ENCODE measurements around the gene SMDT1.

Gene SMDT1, protein sequence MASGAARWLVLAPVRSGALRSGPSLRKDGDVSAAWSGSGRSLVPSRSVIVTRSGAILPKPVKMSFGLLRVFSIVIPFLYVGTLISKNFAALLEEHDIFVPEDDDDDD

DNA sequence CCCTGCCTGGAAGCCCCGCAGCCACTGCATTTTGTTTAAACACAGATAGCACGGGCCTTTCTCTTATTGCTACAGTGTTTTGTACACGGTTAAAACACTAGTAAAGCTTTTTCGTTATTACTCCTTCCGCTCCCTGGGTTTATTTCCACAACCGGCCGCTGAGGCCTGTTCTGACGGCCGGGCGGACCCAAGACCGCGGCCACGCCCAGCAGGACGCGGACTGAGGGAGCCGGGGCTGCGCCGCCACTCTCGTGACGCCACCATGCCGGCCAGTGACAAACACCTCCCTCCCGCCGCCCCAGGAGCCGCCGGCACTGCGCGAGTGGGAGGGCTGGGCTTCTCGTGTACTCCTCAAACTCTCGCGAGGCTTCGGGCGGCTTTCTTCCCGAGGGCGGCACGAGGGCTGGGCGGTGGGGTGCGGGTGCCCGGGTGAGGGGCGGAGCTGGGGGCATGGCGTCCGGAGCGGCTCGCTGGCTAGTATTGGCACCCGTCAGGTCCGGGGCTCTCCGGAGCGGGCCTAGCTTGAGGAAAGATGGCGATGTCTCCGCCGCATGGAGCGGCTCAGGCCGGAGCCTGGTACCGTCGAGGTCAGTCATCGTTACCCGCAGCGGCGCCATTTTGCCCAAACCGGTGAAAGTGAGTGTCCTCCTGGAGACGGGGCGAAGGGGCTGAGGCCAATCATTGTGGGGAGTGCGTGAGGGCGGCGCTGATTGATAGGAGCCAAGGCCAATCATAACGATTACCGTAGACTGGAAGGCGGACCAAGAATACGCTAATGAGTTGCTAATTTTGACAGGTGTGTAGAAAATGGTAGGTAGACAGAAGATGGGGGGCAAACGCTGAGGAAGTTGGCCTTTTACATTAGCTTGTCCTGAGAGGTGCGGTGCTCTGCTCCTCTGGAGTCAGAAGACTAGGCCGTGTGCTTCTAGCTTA lies at the start of gene SMDT1:
SMDT1 (plus strand) TSS at position 382 of the 933 bp plus-strand sequence; CDS start at position 451, 69 bp downstream.
- DNase-seq (ENCODE audit: low spot score), result peak; percentile 98

DNA sequence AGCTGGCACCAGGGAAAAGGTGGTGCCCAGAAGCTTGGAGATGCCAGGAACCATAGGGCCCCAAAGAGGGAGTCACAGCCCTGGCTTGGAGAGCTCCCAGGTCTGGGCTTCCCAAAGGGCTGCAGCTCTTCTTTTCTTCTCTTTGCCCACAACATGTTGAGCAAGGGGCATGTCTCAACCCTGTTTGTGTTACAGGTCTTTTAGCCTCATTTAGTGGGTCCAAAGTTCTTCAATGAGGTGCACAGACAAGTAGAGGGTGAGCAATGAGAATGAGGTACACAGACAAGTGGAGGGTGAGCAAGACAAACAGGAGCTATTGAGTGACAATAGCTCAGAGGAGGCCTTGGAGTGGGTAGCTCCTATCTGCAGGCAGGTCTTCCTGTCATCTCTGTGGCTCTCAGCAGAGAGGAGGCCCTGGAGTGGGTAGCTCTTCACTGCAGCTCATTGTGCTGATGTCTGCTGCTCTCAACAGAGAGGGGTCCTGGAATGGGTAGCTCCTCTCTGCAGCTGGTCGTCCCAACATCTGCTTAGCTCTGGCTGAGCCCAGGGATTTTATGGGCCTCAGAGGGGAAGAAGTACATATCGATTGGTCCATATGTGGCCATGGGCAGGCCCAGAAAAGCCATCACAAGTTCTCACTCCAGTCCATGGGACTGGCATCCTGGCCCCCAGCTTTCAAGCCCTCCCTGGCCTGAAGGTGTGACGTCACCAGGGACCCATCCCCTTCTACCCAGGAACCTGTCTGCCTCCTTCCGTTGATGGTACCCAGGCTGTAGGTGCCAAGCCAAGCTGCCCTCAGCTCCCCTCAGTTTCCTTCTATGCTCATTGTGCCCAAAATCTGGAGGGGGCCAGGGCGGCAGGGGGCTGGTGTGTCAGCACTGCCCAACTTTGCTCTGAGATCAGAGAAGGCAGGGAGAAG lies 46.0 kb upstream of the SMDT1 start:
- no peak for DNase-seq (ENCODE audit: low spot score)

DNA sequence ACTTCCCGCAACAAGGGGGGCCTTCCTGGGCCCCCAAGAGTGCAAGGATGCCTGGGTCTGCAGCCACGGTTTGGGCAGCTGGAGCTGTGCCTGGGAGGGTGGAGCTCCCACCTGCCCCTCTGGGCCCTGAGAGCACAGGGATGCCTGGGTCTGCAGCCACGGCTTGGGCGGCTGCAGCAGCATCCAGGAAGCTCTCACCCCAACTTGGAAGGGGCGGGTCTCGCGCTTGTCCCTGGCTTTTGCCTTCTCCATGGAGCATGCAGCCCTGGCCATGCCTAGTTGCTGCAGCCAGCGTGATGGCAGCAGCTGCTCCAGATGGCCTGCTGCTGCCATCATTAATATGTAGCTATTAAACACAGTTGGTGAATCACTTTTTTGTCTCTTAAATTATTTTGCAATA lies 44.2 kb upstream of the SMDT1 start:
- no peak for DNase-seq (ENCODE audit: low spot score)

DNA sequence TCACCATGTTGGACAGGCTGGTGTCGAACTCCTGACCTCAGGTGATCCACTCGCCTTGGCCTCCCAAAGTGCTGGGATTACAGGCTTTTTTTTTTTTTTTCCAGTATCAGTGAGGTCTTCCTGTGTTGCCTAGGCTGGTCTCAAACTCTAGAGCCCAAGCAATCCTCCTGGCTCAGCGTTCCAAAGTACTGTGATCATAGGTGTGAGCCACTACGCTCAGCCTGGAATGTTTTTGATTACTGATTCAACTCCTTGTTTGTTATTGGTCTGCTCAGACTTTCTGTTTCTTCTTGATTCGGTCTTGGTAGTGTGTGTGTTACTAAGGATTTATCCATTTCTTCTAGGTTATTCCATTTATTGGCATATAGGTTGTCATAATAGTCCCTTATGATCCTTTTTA lies 40.2 kb upstream of the SMDT1 start:
- DNase-seq (ENCODE audit: low spot score), result no peak

DNA sequence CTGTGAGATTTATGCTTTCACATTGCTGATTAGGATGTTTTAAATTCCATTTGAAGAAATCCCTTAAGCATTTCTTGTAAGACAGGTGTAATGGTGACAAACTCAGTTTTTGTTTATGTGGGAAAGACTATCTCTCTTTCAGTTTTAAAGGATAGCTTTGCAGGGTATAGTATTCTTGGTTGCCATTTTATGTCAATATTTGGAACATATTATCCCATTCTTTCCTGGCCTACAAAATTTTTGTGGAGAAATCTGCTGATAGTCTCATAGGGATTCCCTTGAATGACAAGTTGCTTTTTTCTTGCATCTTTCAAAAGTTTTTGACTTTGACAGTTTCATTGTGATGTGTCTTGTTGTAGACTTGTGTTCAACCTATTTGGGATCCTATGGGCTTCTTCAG lies 37.7 kb upstream of the SMDT1 start:
- DNase-seq (ENCODE audit: low spot score), result no peak

DNA sequence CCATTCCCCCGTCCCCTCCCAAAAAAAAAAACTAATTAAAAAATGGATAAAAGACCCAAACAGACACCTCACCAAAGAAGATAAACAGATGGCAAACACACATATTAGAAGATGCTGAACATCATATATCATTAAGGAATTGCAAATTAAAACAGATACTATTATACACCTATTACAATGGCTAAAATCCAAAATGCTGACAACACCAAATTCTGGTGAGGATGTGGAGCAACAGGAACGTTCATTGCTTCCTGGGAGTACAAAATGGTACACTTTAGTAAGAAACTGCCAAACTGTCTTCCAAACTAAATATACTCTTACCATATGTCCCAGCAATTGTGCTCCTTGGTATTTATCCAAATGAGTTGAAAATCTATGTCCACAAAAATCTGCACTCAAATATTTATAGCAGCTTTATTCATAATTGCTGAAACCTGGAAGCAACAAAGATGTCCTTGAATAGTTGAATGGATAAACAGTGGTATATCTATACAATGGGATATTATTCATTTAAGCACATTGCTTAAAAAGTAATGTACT lies 28.8 kb upstream of the SMDT1 start:
- no peak for DNase-seq (ENCODE audit: low spot score)

DNA sequence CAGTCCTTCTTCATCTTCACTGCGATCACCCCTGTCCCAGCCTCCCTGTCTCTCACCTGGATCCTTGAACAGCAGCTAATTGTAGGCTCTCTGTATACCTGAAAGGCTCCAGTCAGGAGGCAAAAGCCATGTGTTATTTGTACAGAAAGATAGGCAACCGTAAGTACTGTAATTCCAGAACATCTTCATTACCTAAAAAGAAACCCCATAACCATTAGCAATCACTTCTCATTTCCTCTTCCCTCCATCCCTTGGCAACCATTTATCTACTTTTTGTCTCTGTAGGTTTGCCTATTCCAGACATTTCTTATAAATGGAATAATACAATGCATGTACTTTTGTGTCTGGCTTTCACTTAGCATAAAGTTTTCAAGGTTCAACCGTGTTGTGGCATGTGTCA lies 26.7 kb upstream of the SMDT1 start:
- no peak for DNase-seq (ENCODE audit: low spot score)

DNA sequence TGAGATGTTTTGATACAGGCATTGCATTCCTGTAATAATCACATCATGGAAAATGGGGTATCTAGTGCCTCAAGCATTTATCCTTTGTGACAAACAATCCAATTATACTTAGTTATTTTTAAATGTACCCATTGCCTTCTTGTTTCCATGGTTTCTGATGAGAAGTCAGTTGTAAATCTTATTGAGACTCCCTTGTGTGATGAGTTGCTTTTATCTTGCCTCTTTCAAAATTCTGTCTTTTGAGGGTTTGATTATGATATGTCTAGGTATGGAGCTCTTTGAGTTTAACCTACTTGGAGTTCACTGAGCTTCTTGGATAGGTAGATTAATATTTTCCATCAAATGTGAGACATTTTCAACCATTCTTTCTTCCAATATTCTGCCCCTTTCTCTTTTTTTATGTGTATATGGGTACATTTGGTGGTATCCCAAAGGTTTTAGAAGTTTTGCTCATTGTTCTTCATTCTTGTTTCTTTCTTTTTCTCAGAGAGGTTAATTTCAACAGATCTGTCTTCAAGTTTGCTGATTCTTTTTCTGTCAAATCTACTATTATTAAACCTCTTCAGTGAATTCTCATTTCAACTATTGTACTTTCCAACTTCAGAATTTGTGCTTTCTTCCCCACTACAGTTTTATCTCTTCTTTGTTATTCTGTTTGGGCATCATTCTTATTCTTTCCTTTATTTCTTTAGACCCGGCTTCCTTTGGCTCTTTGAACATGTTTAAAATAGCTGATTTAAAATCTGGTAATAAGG lies 22.6 kb upstream of the SMDT1 start:
- DNase-seq (ENCODE audit: low spot score), result no peak

DNA sequence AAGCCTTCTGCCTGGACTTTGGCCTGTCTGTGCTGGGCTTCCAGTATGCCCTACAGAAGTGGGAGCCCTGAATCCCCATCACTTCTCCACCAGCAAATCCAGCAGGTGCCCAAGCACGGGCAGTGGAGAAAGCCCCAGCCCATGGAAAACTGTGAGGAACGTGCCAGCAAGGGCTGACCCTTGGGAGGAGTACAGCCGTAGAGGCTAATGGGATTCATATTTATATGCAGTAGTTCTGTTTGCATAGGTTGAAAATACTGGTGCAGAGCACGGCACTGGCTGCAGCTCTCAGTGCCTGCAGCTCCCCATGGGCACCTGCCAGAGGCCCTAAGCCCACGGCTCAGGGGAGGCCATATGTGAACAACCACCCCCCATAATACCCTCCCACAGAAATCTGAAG lies 19.0 kb upstream of the SMDT1 start:
- DNase-seq (ENCODE audit: low spot score), result no peak

DNA sequence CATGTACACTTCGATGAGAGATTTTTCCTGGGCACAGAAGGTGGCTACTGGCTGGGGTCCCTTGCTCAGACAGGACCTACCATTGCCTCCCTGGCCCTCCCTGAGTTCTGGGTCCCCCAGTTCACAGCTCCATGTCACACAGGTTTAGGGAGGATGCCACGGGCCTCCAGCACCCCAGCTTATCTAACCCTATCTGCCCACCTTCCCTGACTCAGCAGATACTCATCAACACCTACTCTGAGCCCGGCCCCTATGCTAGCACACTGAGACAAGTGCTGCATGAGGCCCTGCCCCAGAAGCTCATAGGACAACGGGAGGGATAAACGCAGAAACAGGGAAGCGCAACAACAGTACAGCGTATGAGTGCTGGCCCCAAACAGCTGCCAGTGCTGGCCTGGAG lies 18.5 kb upstream of the SMDT1 start:
- DNase-seq (ENCODE audit: low spot score), result no peak

DNA sequence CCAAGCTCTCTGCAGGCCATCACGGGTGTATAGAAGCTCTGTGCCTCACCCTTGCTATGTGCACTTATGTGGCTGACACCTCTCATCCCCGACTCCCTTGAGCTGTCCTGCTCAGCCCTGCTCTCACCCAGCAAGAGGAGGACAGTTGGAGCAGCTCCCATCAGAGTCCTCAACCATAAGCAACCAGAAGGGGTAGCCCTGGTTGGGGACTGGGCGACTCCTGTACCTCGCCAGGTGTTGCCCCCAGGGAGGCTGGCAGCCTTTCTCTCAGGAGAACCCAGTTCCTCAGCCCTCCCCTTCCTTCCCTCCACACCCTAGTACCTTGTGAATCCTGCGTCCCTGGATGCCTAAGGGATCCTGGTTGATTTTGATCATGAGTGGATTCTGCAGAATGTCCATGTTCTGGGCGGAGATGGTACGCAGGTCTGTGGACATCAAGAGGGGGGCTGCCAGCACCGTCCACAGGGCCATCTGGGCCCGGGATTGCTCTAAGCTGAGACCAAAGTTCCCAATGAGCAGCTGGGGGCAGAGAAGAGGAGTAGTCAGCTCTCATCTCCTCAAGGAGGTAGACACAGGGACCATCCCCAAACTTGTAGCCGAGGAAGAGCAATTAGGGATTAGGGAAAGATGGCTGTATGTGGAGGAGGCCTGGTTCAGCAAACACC lies 16.9 kb upstream of the SMDT1 start:
- DNase-seq (ENCODE audit: low spot score), result no peak

DNA sequence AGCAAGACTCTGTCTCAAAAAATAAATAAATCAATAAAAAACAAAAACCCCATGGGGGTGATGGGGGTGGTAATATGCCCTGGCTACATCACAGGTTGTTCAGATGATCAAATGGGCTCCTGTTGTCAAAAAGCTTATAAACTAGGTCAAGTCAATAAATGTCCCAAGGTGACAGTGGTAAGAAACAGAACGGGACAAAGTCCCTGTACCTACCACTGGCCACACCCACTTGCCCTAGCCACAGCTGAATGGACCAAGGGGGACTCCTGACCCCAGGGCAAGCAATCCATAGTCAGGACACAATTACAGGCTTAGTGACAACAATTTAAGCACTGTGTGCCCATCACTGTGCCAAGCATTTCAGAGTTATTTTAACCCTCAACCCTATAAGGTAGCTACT lies 14.9 kb upstream of the SMDT1 start:
- DNase-seq (ENCODE audit: low spot score), result no peak

DNA sequence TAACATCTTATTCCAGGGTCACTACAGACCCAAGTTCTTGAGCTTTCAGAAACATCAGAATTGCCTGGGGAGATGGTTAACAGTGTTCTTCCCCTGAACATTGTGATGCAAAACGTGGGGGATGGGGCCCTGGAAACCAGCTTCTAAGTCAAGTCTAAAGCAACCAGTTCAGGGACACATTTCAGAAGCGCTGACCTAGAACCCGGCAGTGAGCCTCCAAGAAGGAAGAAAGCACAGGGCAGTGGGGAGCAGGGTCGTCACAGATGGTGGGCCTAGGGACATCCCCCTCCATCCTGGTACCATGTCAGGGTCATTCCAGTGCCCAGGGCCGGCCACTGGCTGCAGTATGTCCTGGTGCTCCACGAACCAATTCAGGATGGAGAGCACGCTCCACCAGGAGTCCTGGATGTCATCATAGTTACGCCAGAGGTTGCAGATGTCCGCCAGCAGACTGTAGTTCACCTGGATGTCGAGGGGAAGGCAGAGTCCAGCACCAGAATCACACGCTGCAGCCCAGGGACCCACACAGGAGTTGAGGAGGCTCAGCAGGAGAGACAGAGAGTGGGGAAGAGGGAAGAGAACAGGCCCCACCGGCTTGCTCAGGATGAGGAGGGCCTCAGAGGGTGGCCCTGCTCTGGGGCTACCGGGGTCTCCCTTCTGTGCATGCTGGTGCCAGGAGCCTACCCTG lies 13.9 kb upstream of the SMDT1 start:
- DNase-seq (ENCODE audit: low spot score), result no peak

DNA sequence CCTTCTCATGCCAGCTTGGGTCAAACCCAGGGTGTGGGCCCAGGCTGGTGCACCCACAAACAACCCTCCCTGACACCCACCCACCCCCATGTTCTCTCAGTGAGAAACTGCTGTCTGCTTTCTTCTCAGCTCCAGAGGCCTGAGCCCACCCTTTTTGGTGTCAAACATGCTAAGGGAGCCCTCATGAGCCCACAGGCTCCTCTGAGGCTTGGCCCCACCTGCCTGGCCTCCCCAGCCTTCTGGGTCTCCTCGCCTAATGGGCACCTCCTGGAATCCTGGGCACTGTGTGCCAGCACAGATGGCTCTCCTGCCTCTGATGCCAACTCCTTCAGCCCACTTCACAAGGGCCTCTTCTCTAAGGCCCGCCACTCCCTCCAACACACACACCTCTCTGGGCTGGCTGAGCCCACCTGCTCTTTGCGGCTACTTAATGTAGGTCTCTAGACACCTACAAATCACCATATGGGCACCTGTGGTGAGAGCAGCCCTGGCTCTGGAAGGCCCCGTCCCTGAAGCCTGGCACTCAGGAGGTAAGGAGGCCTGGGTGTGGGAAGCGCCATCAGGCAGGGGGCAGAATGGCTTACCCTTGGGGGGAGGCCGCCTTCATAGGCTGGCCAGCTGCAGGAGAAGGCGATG lies 13.3 kb upstream of the SMDT1 start:
- no peak for DNase-seq (ENCODE audit: low spot score)

DNA sequence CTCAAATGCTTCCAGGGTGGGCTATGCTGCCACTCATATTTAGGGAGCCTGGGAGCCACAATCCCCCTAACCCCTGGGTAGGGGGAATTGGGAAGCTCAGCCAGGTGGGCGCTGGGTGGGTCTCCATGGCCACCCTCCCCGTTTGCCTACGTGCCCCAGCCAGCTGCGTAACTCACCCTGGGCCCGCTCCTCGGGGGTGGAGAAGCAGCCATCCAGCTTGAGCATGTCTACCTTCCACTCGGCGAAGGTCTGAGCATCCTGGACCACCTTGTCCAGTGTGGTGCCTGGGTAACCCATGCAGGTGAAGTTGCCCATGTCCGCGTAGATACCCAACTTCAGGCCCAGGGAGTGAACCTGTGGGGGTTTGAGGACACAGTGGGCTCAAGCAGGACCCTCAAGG lies 12.6 kb upstream of the SMDT1 start:
- DNase-seq (ENCODE audit: low spot score), result no peak

DNA sequence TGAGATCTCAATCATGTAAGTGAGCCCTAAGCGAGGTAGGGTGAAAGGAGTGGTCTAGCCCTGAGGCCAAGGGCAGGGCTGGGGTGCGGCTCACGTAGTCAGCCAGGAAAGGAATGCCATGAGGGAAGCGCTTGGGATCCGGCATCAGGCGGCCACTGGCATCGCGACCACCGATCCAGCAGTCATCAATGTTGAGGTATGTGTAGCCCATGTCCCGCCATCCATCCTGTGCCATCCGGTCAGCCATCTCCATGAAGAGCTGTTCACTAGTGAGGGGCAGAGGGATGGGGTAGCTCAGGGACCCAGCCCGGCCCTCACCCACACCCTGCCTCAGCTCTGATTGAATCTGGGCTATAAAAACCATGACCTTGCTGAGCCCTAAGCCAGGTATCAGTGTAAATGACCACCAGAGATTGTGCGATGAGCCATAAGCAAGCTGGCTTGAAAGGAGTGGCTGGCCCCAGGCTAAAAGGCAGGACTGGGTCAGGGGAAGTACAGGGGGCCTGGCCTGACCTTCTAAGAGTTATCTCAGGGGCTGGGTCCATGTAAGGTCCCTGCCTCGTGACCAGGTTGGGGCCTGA lies 11.7 kb upstream of the SMDT1 start:
- DNase-seq (ENCODE audit: low spot score), result no peak

DNA sequence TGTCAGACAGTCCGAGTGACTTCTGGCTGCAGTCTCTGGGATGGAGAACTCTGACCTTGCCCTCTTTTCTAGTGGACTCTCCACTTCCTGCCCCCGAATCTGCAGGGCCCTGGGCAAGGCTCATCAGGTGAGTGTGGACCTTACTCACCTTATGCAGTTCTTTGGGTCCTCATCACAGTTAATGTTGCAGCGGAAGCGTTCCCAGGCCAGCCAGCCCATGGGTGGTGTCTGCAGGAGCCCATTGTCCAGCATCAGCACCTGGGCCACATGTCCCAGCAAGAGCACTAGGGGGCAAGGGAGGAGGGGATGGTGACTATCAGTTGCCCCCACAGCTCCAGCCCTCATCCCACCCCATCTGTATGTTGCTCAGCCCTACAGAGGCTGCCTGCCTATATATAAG lies 11.2 kb upstream of the SMDT1 start:
- DNase-seq (ENCODE audit: low spot score), result no peak

DNA sequence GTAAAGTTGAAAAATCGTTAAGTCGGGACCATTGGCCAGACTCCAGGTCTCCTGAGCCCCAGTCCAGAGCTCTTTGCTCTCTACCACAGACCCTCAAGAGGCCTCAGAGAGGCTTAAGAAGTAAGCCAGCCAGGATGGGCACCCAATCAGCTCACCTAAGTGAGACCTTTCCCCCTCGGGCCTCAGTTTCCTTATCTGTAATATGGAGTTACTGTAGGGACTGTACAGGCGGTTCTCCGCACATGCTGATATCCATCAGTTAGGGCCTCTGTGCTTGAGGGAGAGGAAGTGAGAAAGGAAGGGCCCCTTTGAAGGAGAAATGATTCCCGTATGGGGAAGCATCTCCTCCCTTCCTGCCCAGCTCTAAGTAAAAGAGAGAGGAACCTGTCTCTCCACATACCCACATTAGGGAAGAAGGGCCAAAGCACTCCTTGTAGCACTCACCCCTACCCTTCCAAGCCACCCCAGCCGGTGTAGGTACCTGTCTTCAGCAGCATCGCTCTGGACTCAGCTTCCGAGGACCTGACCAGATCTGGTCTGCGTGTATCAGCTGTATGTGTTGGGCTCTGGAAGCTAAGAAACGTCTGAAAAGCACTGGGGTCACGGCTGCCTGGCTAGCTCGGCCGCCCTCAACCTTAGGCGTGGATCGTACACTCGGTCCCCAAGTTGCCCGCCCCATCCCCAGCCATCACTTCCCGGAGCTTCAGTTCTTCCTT lies 9.5 kb upstream of the SMDT1 start:
- DNase-seq (ENCODE audit: low spot score), result peak; percentile 17
